ENCODE measurements around the gene MAP3K3.
"Not testable (repeated sequence)": the region's sequence is repeated elsewhere in the genome, so short reads cannot be mapped to it uniquely, and the experiment has no call there.

Gene MAP3K3

DNA sequence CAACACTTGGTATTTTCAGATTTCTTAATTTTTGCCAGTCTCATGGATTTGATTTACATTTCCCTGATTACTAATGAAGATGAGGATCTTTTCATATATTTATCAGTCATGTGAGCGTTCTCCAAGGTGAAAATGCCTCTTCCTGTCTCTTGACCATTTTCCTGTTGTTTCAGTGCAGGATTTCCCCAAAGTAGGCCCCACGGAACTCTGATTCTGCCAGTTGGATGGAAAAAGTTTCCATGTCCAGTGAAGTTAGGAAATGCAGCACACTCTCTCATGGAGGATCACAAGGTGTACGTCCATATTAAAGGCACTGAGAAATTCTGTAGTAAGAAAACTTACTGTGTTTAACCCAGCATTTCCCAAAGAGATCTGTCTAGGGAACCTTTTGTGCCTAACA lies 94.2 kb downstream of the MAP3K3 start:
- no peak for DNase-seq (ENCODE audit: low spot score)
- H3K27ac ChIP-seq: no peak overlapping the region
- TF ChIP-seq, protein P1, sequence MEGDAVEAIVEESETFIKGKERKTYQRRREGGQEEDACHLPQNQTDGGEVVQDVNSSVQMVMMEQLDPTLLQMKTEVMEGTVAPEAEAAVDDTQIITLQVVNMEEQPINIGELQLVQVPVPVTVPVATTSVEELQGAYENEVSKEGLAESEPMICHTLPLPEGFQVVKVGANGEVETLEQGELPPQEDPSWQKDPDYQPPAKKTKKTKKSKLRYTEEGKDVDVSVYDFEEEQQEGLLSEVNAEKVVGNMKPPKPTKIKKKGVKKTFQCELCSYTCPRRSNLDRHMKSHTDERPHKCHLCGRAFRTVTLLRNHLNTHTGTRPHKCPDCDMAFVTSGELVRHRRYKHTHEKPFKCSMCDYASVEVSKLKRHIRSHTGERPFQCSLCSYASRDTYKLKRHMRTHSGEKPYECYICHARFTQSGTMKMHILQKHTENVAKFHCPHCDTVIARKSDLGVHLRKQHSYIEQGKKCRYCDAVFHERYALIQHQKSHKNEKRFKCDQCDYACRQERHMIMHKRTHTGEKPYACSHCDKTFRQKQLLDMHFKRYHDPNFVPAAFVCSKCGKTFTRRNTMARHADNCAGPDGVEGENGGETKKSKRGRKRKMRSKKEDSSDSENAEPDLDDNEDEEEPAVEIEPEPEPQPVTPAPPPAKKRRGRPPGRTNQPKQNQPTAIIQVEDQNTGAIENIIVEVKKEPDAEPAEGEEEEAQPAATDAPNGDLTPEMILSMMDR (conservative IDR thresholded peaks at IDR 0.05; ENCODE audit: low read depth): no peak
- CTCF ChIA-PET: no interaction called here
- POLR2A ChIA-PET (ENCODE audit: low non-redundant PET): no interaction called here

DNA sequence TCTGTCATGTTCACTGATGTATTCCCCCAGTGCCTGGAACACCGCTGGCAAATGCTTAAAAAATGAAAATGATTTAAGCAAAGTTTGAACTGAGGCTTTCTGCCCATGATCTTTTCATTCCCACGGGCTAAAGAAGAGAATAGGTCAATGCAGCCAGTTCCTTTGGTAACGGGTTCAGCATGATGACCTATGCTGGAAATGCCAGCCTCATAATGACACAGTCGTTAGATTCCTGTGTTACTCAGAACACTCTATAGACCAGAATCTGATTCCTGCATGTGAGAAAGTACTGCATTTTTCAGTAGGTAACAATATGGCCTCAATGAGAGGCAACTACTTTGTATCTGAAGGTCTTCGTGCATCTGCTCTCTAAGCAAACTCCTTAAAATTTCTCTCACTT lies 96.8 kb downstream of the MAP3K3 start:
- no peak for DNase-seq (ENCODE audit: low spot score)
- CTCF ChIA-PET: no interaction called here
- H3K27ac ChIP-seq: no peak overlapping the region
- POLR2A ChIA-PET (ENCODE audit: low non-redundant PET): no interaction called here
- TF ChIP-seq, protein P1 (conservative IDR thresholded peaks at IDR 0.05; ENCODE audit: low read depth): no peak

DNA sequence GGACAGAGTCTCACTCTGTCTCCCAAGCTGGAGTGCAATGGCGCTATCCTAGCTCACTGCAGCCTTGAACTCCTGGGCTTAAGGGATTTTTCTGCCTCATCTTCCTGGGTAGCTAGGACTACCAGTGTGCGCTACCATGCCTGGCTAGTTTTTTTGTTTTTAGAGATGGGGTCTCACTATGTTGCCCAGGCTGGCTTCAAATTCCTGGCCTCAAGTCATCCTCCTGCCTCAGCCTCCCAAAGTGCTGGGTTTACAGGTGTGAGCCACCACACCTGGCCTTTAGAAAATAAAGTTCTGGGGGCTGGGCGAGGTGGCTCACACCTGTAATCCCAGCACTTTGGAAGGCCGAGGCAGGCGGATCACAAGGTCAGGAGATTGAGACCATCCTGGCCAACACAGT lies 98.0 kb downstream of the MAP3K3 start:
- H3K27ac ChIP-seq; POLR2A ChIA-PET (ENCODE audit: low non-redundant PET); DNase-seq (ENCODE audit: low spot score): not testable (repeated sequence)
- CTCF ChIA-PET: interaction anchor here (0.6 kb wide), 1 partner anchor 163 kb away, joined by 3 read pairs; no protein-coding TSS in a partner anchor

DNA sequence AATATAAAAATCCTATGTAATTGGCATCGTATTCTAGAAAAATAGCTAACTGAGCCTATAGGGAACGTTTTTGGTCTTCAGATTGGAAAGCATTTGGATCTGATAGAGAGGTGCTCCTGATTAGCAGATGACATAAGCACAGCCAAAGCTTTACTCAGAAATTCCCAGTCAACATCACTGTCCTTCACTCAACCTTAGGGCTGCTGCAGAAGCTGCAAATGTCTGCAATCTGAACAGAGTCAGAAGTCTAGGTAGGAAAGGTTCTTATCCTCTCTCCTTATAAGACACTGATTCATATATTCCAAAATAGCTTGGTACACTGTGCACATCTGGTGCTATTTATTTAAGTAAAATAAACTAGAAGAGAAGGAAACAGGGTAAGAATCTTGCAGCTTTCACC lies 100.2 kb downstream of the MAP3K3 start:
- POLR2A ChIA-PET (ENCODE audit: low non-redundant PET): no interaction called here

DNA sequence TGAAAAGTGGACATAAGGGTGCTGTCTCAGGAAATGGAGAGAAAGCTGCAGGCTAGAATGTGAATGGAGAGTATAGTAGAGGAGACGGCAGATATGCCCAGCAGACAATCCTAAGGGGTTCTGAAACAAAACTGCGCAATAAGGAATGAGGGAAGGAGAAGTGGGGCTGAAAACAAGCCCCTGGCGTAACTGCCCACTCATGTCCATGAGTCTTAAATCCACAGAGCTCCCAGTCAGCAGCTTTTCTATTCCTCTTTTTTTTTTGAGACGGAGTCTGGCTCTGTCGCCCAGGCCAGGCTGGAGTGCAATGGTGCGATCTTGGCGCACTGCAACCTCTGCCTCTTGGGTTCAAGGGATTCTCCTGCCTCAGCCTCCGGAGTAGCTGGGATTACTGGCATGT lies 113.5 kb downstream of the MAP3K3 start:
- ChIA-PET POLR2A (ENCODE audit: low non-redundant PET) (interaction anchor here (0.6 kb wide), 1 partner anchor 13 kb away, joined by 6 read pairs; no protein-coding TSS in a partner anchor), CTCF (no interaction called here)
- TF ChIP-seq, protein P1 (conservative IDR thresholded peaks at IDR 0.05; ENCODE audit: low read depth): no peak
- DNase-seq (ENCODE audit: low spot score): no peak
- H3K27ac ChIP-seq: no peak overlapping the region

More for the DNA sequence above, 100.2 kb downstream of the MAP3K3 start:
- TF ChIP-seq, protein P1 (conservative IDR thresholded peaks at IDR 0.05; ENCODE audit: low read depth): no peak
- DNase-seq (ENCODE audit: low spot score): no peak
- no peak overlapping the region for H3K27ac ChIP-seq
- CTCF ChIA-PET: no interaction called here

DNA sequence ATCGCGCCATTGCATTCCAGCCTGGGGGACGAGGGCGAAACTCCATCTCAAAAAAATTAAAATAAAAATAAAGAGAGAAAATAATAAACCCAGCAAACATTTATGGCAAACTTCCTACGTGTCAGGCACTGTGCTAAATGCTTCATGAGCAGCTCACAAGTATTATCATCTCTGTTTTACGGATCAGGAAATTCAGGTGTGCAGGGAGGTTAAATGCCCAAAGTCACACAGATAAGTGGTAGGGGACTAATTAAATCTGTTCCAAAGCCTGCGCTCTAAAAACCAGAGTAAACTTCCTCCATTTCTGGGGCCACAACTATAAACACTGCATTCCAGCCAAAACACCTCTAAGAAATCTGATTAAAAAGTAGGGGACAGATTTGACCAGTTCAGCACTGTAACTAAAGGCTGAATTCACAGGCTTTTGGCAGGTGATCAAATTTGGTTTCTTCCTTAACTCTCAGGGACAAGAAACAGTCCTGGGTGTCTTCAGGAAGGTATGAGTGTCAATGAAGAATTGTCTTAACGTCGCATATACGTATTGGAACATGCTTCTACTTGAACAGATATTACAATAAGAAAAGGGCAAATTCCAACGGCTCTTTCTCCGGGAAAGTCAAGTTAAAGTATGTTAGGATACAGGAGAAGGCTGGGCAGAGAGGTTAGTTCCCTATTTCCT lies 118.4 kb downstream of the MAP3K3 start:
- H3K27ac ChIP-seq: peak overlapping the region; percentile 96
- CTCF ChIA-PET: interaction anchor here (0.6 kb wide), 1 partner anchor 1760 kb away, joined by 3 read pairs; no protein-coding TSS in a partner anchor
- DNase-seq (ENCODE audit: low spot score): peak; percentile 1
- POLR2A ChIA-PET (ENCODE audit: low non-redundant PET): no interaction called here
- TF ChIP-seq, protein P1 (conservative IDR thresholded peaks at IDR 0.05; ENCODE audit: low read depth): no peak

DNA sequence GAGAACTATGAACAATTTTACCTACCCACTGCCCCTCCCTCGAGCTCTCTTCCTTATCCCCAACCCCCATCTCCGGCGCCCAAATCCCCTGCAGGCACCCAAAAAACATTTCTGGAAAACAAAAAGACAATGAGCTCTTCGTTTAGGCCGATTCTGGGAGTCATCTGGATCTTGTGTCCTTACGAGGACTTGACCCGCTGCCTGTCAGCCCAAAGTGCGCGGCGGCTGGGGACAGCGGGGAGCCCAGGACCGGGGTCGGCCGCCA lies 118.9 kb downstream of the MAP3K3 start:
- H3K27ac ChIP-seq: peak overlapping the region; percentile 96
- ChIA-PET POLR2A (ENCODE audit: low non-redundant PET) (no interaction called here), CTCF (no interaction called here)
- no peak for DNase-seq (ENCODE audit: low spot score)
- TF ChIP-seq, protein P1 (conservative IDR thresholded peaks at IDR 0.05; ENCODE audit: low read depth): no peak

Data from RWPE1 (cell line).